Right cardiac atrium (tissue), 5 donors: Measurements from ENCODE around the gene C2orf49. TPM values are rescaled to one million over a fixed set of nuclear protein-coding genes. Genes with fewer than 3 reads are reported as not detected.

Experiments used
- ATAC-seq, 2 donors: fragments of 200-7000 bp; cut with Tn5 transposase; one replicate each; pipeline versions ENCODE4 v1.8.0 to v1.9.1; 2020; ENCODE audit warnings: moderate library complexity in 2 of 2, mild to moderate bottlenecking in 1 of 2
- DNase-seq, 3 donors: peaks; one replicate each; pipeline ENCODE4 v3.0.0-alpha.2; 2020
- H3K27ac ChIP-seq: one replicate; pipeline ENCODE4 v1.5.1; 2013; ENCODE audit warnings: mild to moderate bottlenecking, low read length, control low read depth, moderate library complexity
- H3K27me3 ChIP-seq: one replicate; pipeline ENCODE4 v1.6.1; 2013; ENCODE audit not compliant: control insufficient read depth, insufficient read depth
- H3K4me1 ChIP-seq: one replicate; pipeline ENCODE4 v1.6.1; 2013; ENCODE audit warnings: low read length; ENCODE audit not compliant: control insufficient read depth, insufficient read depth
- H3K4me3 ChIP-seq: one replicate; pipeline ENCODE4 v1.5.1; 2013; ENCODE audit warnings: low read length, control low read depth
- H3K9me3 ChIP-seq: one replicate; pipeline ENCODE4 v1.6.1; 2013; ENCODE audit warnings: low read length; ENCODE audit not compliant: control insufficient read depth
- WGBS: extraction: QIAGEN DNeasy Blood & Tissue Kit; methylation state at CpG from one replicate; pipeline ENCODE4 v1.1.7; 2013; 5-methylcytosine and 5-hydroxymethylcytosine counted together
- intact Hi-C, 4 donors: fragments of 100-400 bp; cut with DNase I; formaldehyde crosslinking; loops; one replicate each; pipeline versions ENCODE4 v1.11.0 to v1.14.0; 2022 to 2023
- long read RNA-seq, 4 donors: library from polyadenylated mRNA; unstranded; transcript quantifications; one replicate each; pipeline ENCODE4 v2.0.0, GENCODE V29; 2020 to 2021
- polyA plus RNA-seq: library from polyadenylated mRNA; stranded (reverse); fragments of 200-250 nt; gene quantifications from one replicate; pipeline ENCODE4 v1.2.3, GENCODE V29; 2013
- total RNA-seq, 4 donors: library from RNA; stranded (reverse); fragmentation: NEBNext Ultra II Directional; extraction: Animal tissue kit (Norgen Biotek cat#: 25700); gene quantifications; one replicate each; pipeline ENCODE4 v1.2.1, GENCODE V29; 2021
- donor health status: healthy with polysubstance abuse.
- donor health status: DM: no; HTN: yes; CAD: no.
- donor health status: DM: no; HTN: no; CAD: no.
- donor health status: DM: no; HTN: yes; CAD: no; lungs with severe emphysema.
- donor health status: DM: yes; HTN: yes; CAD: no.

The C2orf49 gene
- total RNA-seq, result 10 to 100 TPM; 13.2 to 20.3 (median 17.0) TPM
- polyA plus RNA-seq, result 15.8 TPM
- long read RNA-seq, donor 1, full-length matches to known transcripts, result 27 of 37 reads
- long read RNA-seq, donor 1, partial matches to known transcripts, result 1 of 37 reads
- long read RNA-seq, donor 1, other reads (novel, unspliced or antisense), result 9 of 37 reads
- long read RNA-seq, donor 2, full-length matches to known transcripts, result 9 of 15 reads
- long read RNA-seq, donor 2, partial matches to known transcripts, result 1 of 15 reads
- long read RNA-seq, donor 2, other reads (novel, unspliced or antisense), result 5 of 15 reads
- long read RNA-seq, donor 3, full-length matches to known transcripts, result 8 of 14 reads
- long read RNA-seq, donor 3, partial matches to known transcripts, result 0 of 14 reads
- long read RNA-seq, donor 3, other reads (novel, unspliced or antisense), result 6 of 14 reads
- long read RNA-seq, donor 4, full-length matches to known transcripts, result 9 of 9 reads
- long read RNA-seq, donor 4, partial matches to known transcripts, result 0 of 9 reads
- long read RNA-seq, donor 4, other reads (novel, unspliced or antisense), result 0 of 9 reads

DNA sequence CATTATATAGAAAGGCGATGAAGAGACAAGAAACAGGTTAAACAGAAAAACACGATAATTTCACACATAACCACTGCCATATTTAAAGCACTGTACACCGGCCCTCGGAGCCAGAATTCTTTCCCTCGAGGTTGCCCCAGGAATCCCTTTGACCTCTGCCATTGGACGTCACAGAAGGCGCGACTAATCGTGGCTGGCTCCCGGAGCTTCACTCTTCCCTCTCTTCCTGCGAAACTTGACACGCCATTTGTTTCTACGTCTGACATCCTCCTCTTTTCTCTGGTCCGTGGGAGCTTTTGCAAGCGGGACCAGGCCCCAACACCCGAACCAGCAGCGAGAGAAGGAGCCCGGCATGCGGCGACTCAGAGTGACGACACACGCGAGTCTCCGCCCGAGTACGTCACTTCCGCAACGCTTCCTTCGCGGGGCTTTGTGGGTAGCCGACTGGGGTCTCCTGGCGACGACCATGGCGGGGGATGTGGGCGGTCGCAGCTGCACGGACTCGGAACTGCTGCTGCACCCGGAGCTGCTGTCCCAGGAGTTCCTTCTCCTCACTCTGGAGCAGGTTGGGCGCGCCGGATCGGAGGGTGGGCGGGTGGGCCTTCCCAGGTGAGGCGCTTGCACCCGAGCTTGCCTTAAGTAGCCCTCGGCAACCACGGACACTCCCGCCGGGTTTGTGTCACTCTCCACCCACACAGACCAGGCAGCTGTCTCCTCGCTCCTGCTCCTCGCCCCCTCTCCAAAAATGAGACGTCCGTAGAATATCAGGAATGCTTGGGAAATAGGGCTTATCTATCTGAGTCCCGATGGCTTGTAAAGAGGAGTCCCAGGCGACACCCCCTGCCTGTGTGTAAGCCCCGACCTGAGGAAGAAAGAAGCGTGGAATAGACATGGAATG, at the start of gene C2orf49:
Gene C2orf49 (plus strand): TSS at position 419 of the 898 bp plus-strand sequence. CDS start 48 bp downstream, at position 467.
- peak within 1 kb of the TSS; percentile 94 for H3K27ac ChIP-seq
- H3K4me1 ChIP-seq, result peaks cover 2% of the 10 kb centered on the region
- intact Hi-C loops, result no loop called here
- H3K9me3 ChIP-seq, result no peaks in the 10 kb centered on the region
- ATAC-seq (peak; percentile 95 to 96), DNase-seq (peak; percentile 89 to 95 (median 94))
- WGBS, result under 1% methylated on average over 58 of the region's 58 CpGs
- no peaks in the 10 kb centered on the region for H3K27me3 ChIP-seq
- peak within 1 kb of the TSS; percentile 96 for H3K4me3 ChIP-seq

DNA sequence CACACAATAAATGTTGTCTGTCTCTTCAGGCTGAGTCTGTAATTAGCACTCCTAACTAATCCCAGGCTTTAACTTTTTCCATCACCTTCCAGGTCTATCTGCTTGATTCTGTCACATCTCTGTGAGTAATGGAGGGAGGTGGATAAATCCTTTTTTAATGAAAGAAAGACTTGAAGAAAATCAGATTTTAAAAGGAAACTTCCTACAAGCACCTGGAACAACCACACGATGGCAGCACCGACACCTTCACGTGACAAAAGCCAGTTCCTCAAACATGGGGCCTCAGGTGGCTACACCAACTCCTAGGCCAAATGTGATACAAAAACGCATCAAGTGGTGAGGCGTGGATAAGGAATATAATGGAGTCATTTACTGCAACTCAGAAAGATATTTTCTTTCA, 49.6 kb upstream of the C2orf49 start:
- Histone ChIP-seq H3K9me3 (no peaks in the 10 kb centered on the region), H3K4me3 (no peak overlapping the region), H3K4me1 (no peaks in the 10 kb centered on the region), H3K27me3 (no peaks in the 10 kb centered on the region), H3K27ac (no peak overlapping the region)
- ATAC-seq (no peak), DNase-seq (no peak)
- intact Hi-C loops, result no loop called here
- 57% methylated on average over 5 of the region's 5 CpGs for WGBS

DNA sequence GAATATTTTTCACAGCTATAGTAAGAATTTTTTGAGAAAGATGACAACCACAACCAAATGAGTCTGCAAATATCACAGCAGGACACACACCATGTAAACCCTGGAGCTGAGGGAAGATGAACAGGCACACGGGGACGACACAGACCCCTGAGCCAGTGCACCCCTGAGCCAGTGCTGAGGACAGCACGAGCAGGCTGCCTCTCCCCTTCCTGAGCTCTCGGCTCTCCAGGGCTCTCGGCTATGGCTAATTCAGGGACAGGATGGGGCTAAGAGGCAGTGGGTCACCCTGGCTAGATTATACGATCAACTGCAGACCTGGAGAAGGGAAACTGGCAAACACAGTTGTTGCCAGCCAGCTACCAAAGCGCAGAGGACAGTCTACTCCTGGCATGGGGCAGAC, 49.2 kb upstream of the C2orf49 start:
- DNase-seq (no peak), ATAC-seq (no peak)
- Histone ChIP-seq H3K4me3 (no peak overlapping the region), H3K27me3 (no peaks in the 10 kb centered on the region), H3K9me3 (no peaks in the 10 kb centered on the region), H3K4me1 (no peaks in the 10 kb centered on the region), H3K27ac (no peak overlapping the region)
- intact Hi-C loops, result no loop called here
- WGBS, result 95% methylated on average over 7 of the region's 7 CpGs

DNA sequence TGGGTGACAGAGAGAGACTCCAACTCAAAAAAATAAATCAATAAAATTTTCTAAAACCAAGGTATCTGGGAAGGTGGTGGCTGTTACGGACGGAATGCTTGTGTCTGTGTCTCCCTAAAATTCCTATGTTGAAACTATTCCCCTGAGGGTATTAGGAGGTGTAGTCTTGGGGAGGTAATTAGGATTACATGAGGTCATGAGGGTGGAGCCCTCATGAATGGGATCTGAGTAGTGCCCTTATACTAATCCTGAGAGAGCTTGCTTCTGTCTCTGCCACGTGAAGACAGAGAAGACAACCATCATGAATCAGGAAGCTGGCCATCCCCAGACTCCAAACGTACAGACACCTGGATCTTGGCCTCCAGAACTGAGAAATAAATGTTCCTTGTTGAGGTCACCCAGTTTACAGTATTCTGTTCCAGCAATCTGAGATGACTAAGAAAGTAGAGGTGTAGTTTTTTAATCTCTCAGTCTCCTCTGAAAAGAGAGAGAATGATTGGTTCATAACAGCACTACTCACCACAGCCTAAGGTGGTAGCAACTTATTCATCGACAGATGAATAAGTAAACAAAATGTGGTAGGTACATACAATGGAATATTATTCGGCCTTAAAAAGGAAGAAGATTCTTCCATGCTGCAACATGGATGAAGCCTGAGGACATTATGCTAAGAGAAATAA, 46.2 kb upstream of the C2orf49 start:
- whole genome bisulfite sequencing, result 95% methylated on average over 6 of the region's 6 CpGs

DNA sequence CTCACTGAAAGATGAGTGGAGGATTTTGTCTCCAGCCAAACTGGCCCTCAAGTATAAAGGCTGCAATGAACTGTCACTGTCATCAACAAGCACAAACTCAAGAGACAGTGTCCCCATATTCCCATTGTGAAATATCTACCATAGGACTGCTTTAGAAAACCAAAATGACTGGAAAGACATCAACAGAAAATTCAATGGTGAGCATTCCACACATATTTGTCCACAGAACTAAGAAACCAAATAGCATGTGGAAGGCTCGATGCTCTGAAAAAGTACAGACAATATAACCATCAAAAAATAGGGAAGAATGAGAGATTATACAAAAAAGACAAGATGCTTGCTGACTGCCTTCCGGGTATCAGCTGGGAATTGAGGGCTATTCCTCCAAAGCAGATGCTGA, 45.4 kb upstream of the C2orf49 start:
- Histone ChIP-seq H3K4me1 (no peaks in the 10 kb centered on the region), H3K27me3 (no peaks in the 10 kb centered on the region), H3K9me3 (no peaks in the 10 kb centered on the region), H3K4me3 (no peak overlapping the region), H3K27ac (no peak overlapping the region)
- DNase-seq, result no peak
- 93% methylated on average over 2 of the region's 2 CpGs for WGBS
- intact Hi-C loops, result no loop called here
- no peak for ATAC-seq

More for the DNA sequence above, 46.2 kb upstream of the C2orf49 start:
- no peaks in the 10 kb centered on the region for H3K9me3 ChIP-seq
- H3K27ac ChIP-seq, result no peak overlapping the region
- ATAC-seq, result no peak
- intact Hi-C loops, result no loop called here
- DNase-seq, result no peak
- H3K4me1 ChIP-seq, result no peaks in the 10 kb centered on the region
- H3K4me3 ChIP-seq, result no peak overlapping the region
- H3K27me3 ChIP-seq, result no peaks in the 10 kb centered on the region

DNA sequence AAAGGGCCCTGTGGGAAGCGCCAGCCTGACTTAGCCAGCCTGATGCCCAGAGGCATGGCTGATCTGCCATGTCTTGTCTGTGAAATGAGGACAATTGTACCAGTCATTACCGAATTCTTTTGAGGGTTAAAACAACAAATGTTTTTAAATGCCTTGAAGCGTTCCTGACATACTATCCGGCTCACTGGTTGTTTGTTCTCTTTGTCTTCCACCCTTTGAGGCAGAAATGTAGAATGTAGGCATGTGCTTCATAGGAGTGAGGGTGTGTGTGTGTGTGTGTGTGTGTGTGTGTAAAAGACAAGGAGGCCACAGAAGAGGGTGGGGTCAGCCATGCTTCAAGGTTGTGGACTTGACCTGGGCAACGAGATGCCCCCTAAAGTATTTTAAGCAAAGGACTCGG, 43.3 kb upstream of the C2orf49 start:
- Histone ChIP-seq H3K27me3 (no peaks in the 10 kb centered on the region), H3K9me3 (no peaks in the 10 kb centered on the region), H3K27ac (no peak overlapping the region), H3K4me3 (no peak overlapping the region), H3K4me1 (no peaks in the 10 kb centered on the region)
- intact Hi-C loops, result no loop called here
- no peak for DNase-seq
- WGBS, result 89% methylated on average over 6 of the region's 6 CpGs
- ATAC-seq, result no peak

DNA sequence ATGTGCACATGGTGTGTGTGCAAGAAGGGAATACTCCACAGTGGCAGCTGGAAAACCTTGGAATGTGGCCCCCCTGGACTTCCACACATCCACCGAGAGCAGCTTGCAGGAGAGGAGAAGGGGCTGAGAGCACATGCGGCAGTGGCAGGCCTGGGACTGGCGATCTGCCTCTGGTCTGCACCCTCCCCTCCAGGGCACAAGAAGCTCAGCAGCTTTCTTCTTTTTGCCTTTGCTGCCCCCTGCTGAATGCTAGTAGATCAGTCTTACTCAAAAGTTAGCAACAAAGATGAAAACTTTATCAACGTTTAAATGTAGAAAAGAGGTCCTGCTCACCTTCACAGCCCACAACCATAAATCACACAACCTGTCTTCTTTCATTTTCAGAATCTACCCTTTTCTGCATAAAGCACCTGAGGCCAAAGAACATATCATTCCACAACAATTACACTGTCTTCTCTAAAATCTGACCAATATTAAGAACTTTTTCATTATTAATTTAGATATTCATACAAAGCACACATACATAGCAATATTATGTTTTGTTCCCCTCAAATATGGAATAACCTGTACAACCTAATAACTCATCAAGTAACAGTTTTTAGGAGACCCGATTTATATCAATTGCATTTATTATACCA, 42.4 kb upstream of the C2orf49 start:
- Histone ChIP-seq H3K4me3 (no peak overlapping the region), H3K27me3 (no peaks in the 10 kb centered on the region), H3K27ac (no peak overlapping the region), H3K4me1 (no peaks in the 10 kb centered on the region), H3K9me3 (no peaks in the 10 kb centered on the region)
- DNase-seq (no peak), ATAC-seq (peak; percentile 45 to 46)
- intact Hi-C loops, result no loop called here
- 37% methylated on average over 5 of the region's 5 CpGs for WGBS

DNA sequence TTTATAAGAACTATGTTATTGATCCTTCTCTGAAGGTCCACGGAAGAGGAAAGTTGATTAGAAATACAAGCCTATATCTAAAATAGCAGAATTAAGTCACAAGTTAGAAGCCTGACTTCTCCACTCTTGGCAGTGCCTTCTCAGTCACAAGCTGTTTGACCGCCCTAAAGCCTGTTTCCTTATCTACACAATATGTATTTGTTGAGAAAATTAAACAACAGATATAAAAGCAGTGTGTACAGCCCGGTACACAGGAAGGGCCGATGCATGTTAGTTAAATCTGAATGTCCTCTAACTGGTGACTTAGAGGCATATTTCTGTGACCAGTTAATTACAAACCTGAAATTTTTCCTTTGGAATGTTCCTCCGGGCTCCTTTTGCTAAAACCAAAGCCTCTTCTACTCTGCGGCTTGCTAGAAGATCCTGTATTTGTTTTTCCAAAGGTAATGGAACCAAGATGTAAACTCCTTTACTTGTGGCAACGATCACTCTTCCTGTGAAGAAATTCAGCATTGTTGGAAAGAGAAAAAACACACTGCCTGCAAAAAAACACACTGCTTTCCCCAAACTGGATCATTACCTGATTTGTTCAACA, 41.2 kb upstream of the C2orf49 start:
- H3K27me3 ChIP-seq, result no peaks in the 10 kb centered on the region
- no peak overlapping the region for H3K4me3 ChIP-seq
- no peak for DNase-seq
- H3K9me3 ChIP-seq, result no peaks in the 10 kb centered on the region
- H3K4me1 ChIP-seq, result no peaks in the 10 kb centered on the region
- WGBS, result 77% methylated on average over 7 of the region's 7 CpGs
- H3K27ac ChIP-seq, result no peak overlapping the region
- intact Hi-C loops, result no loop called here
- ATAC-seq, result no peak

DNA sequence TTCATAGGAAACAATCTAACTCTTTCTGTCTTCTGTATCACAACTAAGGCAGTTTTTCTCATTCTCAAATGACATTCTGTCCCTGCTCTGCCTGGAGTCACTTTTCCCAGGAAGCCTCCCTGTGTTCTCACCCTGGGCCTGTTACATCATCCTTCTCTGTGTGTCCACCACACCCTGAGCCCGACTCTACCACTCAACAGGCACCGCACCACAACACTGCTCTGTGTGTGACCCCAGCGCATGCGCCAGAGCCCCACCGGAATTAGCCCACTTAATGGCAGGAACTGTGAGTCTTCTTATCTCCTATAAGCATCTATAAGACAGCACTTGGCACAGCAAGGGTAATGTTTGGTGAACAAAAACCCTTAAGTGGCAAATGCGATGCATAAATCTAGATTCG, 40.1 kb upstream of the C2orf49 start:
- Histone ChIP-seq H3K4me3 (no peak overlapping the region), H3K27me3 (no peaks in the 10 kb centered on the region), H3K4me1 (no peaks in the 10 kb centered on the region), H3K9me3 (no peaks in the 10 kb centered on the region), H3K27ac (no peak overlapping the region)
- DNase-seq (no peak), ATAC-seq (no peak)
- WGBS, result 81% methylated on average over 7 of the region's 7 CpGs
- intact Hi-C loops, result no loop called here

DNA sequence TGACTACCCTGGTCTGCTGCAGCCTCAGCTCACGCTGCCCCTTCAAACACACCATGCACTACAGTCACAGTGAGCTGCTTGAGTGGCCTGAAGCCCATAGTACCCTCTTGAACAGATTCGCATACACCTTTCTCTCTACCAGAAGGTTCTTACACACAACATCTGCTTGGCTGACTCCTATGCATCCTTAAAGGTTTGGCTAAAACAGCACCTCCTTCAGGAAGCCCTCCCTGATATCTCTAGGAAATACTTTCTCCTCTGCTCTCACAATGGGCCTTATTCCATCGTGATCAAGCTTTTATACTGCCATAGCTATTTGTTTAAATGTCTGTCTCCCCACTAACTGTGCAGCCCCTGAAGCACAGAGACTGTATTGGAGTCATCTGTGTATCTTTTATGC, 39.3 kb upstream of the C2orf49 start:
- Histone ChIP-seq H3K4me3 (no peak overlapping the region), H3K27ac (no peak overlapping the region), H3K4me1 (no peaks in the 10 kb centered on the region), H3K9me3 (no peaks in the 10 kb centered on the region), H3K27me3 (no peaks in the 10 kb centered on the region)
- intact Hi-C loops, result no loop called here
- WGBS, result 95% methylated on average over 3 of the region's 3 CpGs
- ATAC-seq (no peak), DNase-seq (no peak)
